Measurements from ENCODE around the gene HLA-DOA. TPM values are rescaled to one million over a fixed set of nuclear protein-coding genes. Genes with fewer than 3 reads are reported as not detected.

Gene HLA-DOA
- total RNA-seq, 2 donors from 2014 or later: 2.0 to 83.3 TPM

- intact Hi-C loops (cut with DNase I): no loop called here
- H3K27me3 ChIP-seq: no peaks in the 10 kb centered on the region
- TF ChIP-seq POLR2A (IDR thresholded peaks at IDR 0.05): peak in 2 of 3 donors; percentile 64 to 71
- peak; percentile 14 to 56 (median 50) for TF ChIP-seq CTCF (IDR thresholded peaks at IDR 0.05)
- no peaks in the 10 kb centered on the region for H3K9me3 ChIP-seq
- 0% methylated on average over 16 to 19 of the region's 19 CpGs for WGBS, 2 donors
- peak overlapping the region; percentile 99 to 100 (median 100) for H3K27ac ChIP-seq
- peak overlapping the region; percentile 39 to 93 for H3K4me3 ChIP-seq
- ATAC-seq (peak; percentile 5), DNase-seq (peak; percentile 71 to 86 (median 76))
- H3K36me3 ChIP-seq (replicated peaks in 1 of 2; ENCODE audit: insufficient read depth in 1 of 2, low read depth in 2 of 2): peaks cover 0 to 3% of the 10 kb centered on the region in 2 donors
- H3K4me1 ChIP-seq: peaks cover 31% of the 10 kb centered on the region
Measured at GRCh38 chr6:32969685-32970412, 39.5 kb downstream of the HLA-DOA start.

- Histone ChIP-seq H3K4me1 (peaks cover 34% of the 10 kb centered on the region), H3K36me3 (replicated peaks in 1 of 2; ENCODE audit: insufficient read depth in 1 of 2, low read depth in 2 of 2) (no peaks in the 10 kb centered on the region), H3K9me3 (no peaks in the 10 kb centered on the region), H3K4me3 (peak overlapping the region; percentile 39 to 93), H3K27ac (peak overlapping the region; percentile 99 to 100 (median 100)), H3K27me3 (no peaks in the 10 kb centered on the region)
- intact Hi-C loops (cut with DNase I): no loop called here
- ATAC-seq (no peak), DNase-seq (peak; percentile 77 to 84 (median 78))
- WGBS, 2 donors: 0% methylated on average over 13 to 38 of the region's 40 CpGs
- peak; percentile 41 to 78 (median 78) for TF ChIP-seq POLR2A (IDR thresholded peaks at IDR 0.05)
- TF ChIP-seq CTCF (IDR thresholded peaks at IDR 0.05): no peak
Measured at GRCh38 chr6:32968867-32969684, 40.3 kb downstream of the HLA-DOA start.

GRCh38 chr6:32968093-32968866 is 41.1 kb downstream of the HLA-DOA start, which contains the start of gene BRD2:
Gene BRD2 (plus strand): TSS chr6:32968594. CDS start chr6:32972899, 4,305 bp downstream.
- peak; percentile 95 to 97 (median 96) for DNase-seq

More at GRCh38 chr6:32968093-32968866, 41.1 kb downstream of the HLA-DOA start, which contains the start of gene BRD2:
- intact Hi-C loops (cut with DNase I): no loop called here
- no peaks in the 10 kb centered on the region for H3K36me3 ChIP-seq (replicated peaks in 1 of 2; ENCODE audit: insufficient read depth in 1 of 2, low read depth in 2 of 2)
- no peaks in the 10 kb centered on the region for H3K9me3 ChIP-seq
- TF ChIP-seq POLR2A (IDR thresholded peaks at IDR 0.05) (peak; percentile 80 to 94 (median 82)), CTCF (IDR thresholded peaks at IDR 0.05) (no peak)
- WGBS, 2 donors: 0% methylated on average over 16 to 47 of the region's 62 CpGs
- no peaks in the 10 kb centered on the region for H3K27me3 ChIP-seq
- H3K4me3 ChIP-seq: peak within 1 kb of the TSS; percentile 39 to 93
- H3K27ac ChIP-seq: peak within 1 kb of the TSS; percentile 99 to 100 (median 100)
- ATAC-seq: peak; percentile 68
- peaks cover 38% of the 10 kb centered on the region for H3K4me1 ChIP-seq

All from body of pancreas (tissue), 4 donors.